ENCODE measurements around the gene SLC25A13. TPM values are rescaled to one million over a fixed set of nuclear protein-coding genes. Genes with fewer than 3 reads are reported as not detected.

SLC25A13 gene
- total and polyA plus RNA-seq, 9 donors = 11.4 to 32.6 (median 23.1) TPM

GRCh38 chr7:96183163-96183670 lies 138.7 kb downstream of the SLC25A13 start:
- no peaks in the 10 kb centered on the region for H3K36me3 ChIP-seq
- no peak overlapping the region for H3K4me3 ChIP-seq
- H3K27me3 ChIP-seq = no peaks in the 10 kb centered on the region
- no peak overlapping the region for H3K27ac ChIP-seq
- peaks cover 4% of the 10 kb centered on the region for H3K4me1 ChIP-seq (ENCODE audit: insufficient read depth)
- H3K9me3 ChIP-seq = no peaks in the 10 kb centered on the region
- WGBS, 3 donors = 89 to 95% (median 94%) methylated on average over 5 of the region's 5 CpGs
- intact Hi-C loops (cut with DNase I) = no loop called here
- TF ChIP-seq POLR2A (IDR thresholded peaks at IDR 0.05) (no peak), CTCF (IDR thresholded peaks at IDR 0.05) (no peak), EP300 (IDR thresholded peaks at IDR 0.05) (no peak)
- DNase-seq = no peak

GRCh38 chr7:96182424-96183158 lies 139.3 kb downstream of the SLC25A13 start:
- Histone ChIP-seq H3K27me3 (no peaks in the 10 kb centered on the region), H3K36me3 (no peaks in the 10 kb centered on the region), H3K9me3 (no peaks in the 10 kb centered on the region), H3K4me1 (ENCODE audit: insufficient read depth) (peaks cover under 1% of the 10 kb centered on the region), H3K27ac (no peak overlapping the region), H3K4me3 (no peak overlapping the region)
- DNase-seq = no peak
- WGBS, 3 donors = 89 to 90% (median 89%) methylated on average over 5 of the region's 5 CpGs
- intact Hi-C loops (cut with DNase I) = no loop called here
- TF ChIP-seq EP300 (IDR thresholded peaks at IDR 0.05) = no peak
- TF ChIP-seq CTCF (IDR thresholded peaks at IDR 0.05) = no peak
- no peak for TF ChIP-seq POLR2A (IDR thresholded peaks at IDR 0.05)

- WGBS, 3 donors = 74 to 82% (median 75%) methylated on average over 3 of the region's 3 CpGs
- H3K4me3 ChIP-seq = no peak overlapping the region
- intact Hi-C loops (cut with DNase I) = no loop called here
- no peak for TF ChIP-seq POLR2A (IDR thresholded peaks at IDR 0.05)
- TF ChIP-seq EP300 (IDR thresholded peaks at IDR 0.05) = no peak
- TF ChIP-seq CTCF (IDR thresholded peaks at IDR 0.05) = no peak
- no peaks in the 10 kb centered on the region for H3K27me3 ChIP-seq
- no peak for DNase-seq
- no peaks in the 10 kb centered on the region for H3K4me1 ChIP-seq (ENCODE audit: insufficient read depth)
- H3K27ac ChIP-seq = no peak overlapping the region
- no peaks in the 10 kb centered on the region for H3K9me3 ChIP-seq
- no peaks in the 10 kb centered on the region for H3K36me3 ChIP-seq
Measured at GRCh38 chr7:96181174-96181573, 140.7 kb downstream of the SLC25A13 start.

GRCh38 chr7:96179837-96180236 lies 142.1 kb downstream of the SLC25A13 start:
- no peak for DNase-seq
- H3K27ac ChIP-seq = no peak overlapping the region
- H3K4me1 ChIP-seq (ENCODE audit: insufficient read depth) = no peaks in the 10 kb centered on the region
- no peak overlapping the region for H3K4me3 ChIP-seq
- TF ChIP-seq CTCF (IDR thresholded peaks at IDR 0.05) (no peak), POLR2A (IDR thresholded peaks at IDR 0.05) (no peak), EP300 (IDR thresholded peaks at IDR 0.05) (no peak)
- H3K36me3 ChIP-seq = no peaks in the 10 kb centered on the region
- no peaks in the 10 kb centered on the region for H3K27me3 ChIP-seq
- intact Hi-C loops (cut with DNase I) = no loop called here
- no peaks in the 10 kb centered on the region for H3K9me3 ChIP-seq
